ENCODE results near the gene SPAG16.
A peak's percentile ranks its signal among the peaks of the same experiment; 100 is the strongest.

GRCh38 chr2:213934560-213934959 lies 650.3 kb downstream of the SPAG16 start:
- TF ChIP-seq, protein P1, sequence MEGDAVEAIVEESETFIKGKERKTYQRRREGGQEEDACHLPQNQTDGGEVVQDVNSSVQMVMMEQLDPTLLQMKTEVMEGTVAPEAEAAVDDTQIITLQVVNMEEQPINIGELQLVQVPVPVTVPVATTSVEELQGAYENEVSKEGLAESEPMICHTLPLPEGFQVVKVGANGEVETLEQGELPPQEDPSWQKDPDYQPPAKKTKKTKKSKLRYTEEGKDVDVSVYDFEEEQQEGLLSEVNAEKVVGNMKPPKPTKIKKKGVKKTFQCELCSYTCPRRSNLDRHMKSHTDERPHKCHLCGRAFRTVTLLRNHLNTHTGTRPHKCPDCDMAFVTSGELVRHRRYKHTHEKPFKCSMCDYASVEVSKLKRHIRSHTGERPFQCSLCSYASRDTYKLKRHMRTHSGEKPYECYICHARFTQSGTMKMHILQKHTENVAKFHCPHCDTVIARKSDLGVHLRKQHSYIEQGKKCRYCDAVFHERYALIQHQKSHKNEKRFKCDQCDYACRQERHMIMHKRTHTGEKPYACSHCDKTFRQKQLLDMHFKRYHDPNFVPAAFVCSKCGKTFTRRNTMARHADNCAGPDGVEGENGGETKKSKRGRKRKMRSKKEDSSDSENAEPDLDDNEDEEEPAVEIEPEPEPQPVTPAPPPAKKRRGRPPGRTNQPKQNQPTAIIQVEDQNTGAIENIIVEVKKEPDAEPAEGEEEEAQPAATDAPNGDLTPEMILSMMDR (IDR thresholded peaks at IDR 0.05): peak in 4 of 6 experiments; percentile 14 to 55 (median 27)
- no peak for TF ChIP-seq POLR2A (IDR thresholded peaks at IDR 0.05)
